NCI-H146 treated with DMSO at 0.1 percent for 48 hours (cell line): ENCODE measurements around the gene GMPS.
"Not testable (repeated sequence)": the region's sequence is repeated elsewhere in the genome, so short reads cannot be mapped to it uniquely, and the experiment has no call there.

ENCODE experiments used
- DNase-seq: peaks from one replicate; lab custom pipeline; 2025; ENCODE audit not compliant: unreplicated experiment; lab: John Stamatoyannopoulos, UW

Gene GMPS

GRCh38 chr3:155938409-155938808, 68.0 kb downstream of the GMPS start:
- DNase-seq, result no peak

- no peak for DNase-seq
Measured at GRCh38 chr3:155941354-155941753, 70.9 kb downstream of the GMPS start.

DNA sequence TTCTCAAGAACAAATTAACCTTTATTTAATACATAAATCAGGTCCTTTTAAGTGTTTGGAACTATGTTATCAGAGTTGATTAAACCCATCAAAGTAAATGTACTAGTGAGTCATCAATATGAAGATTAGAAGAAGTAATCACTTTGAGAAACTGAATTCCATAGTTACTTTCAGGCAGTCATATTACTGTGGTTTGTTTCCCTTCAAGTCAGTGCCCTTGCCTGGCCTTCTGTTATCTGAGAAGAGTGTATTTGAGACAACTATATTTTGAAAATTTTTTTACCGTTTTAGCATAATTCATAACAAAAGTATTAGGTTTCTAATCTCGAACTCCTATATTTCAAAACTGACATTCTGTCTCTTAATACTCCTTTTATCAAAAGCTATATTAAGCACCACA, 73.6 kb downstream of the GMPS start:
- DNase-seq, result no peak

DNA sequence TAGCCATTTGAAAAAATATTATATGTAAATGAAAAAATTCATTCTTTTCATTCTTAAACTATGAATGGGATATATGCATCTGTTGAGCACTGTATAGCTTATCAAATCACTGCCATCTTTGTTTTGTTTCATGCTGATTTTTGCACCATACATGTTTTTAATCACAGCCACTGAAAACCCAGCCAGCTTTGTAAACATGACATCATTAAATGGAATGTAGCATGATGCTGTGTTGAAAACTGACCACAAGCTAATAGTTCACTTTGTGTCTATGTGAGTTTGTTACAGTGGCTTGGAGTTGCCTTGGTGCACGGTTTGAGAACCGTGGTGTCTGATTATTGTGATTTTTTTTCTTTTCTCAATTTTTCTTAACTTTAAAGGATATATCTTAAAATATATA, 75.7 kb downstream of the GMPS start:
- DNase-seq, result no peak

DNA sequence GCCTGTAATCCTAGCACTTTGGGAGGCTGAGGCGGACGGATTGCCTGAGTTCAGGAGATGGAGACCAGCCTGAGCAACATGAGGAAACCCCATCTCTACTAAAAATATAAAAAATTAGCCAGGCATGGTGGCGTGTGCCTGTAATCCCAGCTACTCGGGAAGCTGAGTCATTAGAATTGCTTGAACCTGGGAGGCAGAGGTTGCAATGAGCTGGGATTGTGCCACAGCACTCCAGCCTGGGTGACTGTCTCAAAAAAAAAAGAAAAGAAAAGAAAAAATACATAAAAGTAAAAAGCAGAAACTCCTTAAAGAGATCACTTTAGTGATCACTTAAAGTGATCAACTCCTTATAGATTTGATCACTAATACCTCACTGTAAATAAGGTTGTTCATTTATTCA, 78.0 kb downstream of the GMPS start:
- no peak for DNase-seq

DNA sequence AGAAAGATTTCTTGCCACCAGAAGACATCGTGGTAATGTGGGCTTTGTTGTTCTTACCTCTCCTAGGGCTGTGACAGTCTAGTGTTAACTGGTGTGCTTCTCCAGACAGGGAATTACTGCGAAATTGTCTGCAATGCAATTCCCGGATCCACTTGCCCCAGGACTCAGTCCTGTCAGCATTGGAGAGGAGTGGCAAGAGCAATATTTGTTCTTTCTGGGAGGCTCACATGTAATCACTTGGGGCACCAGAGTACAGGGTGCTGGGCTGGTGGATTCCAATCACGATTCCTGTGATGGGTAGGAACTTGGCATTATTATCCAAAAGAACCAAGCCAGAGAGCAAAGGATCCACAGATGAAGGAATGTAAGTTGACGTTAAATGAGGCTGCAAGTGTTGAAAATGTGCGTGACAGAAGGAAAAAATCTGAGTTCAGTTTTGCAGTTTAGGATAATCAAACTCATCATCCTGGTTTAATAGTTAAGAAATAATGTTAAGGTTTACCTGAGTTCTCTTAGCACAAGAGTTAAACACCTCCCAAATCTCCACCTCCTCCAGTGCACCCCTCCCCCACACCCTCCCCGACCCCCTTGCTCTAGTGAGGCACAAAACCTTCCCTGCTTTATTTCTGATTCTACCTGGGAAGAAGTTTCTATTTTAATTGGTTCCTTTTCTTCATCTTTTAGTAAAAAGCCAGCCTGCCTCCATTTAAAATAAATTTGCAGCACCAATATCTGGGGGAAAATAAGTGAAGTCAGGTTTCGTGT, 79.2 kb downstream of the GMPS start:
- no peak for DNase-seq

GRCh38 chr3:155956508-155957411, 86.3 kb downstream of the GMPS start:
- no peak for DNase-seq

DNA sequence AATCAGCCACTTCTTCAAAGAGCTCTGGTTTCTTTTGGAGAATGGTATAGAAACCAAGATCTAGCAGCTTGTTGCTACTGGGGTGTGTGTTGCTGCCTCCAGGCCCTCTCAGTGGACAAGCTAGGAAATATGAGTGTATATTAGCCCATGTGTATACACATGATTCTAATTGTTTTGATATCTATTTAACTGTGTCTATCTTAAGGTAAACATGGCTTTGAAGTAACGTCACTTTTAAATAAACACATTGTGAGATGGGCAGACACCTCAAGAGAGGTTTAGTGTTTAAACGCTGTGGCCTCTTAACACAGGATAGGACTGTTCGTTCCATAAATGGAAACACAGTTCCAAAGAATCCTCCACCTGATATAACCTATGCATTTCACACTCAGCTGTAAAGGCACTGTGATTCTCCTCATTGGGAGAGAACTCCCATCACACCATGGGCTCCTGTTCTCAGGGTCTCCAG, 87.0 kb downstream of the GMPS start:
- DNase-seq, result no peak

GRCh38 chr3:155958676-155959075, 88.2 kb downstream of the GMPS start:
- no peak for DNase-seq

GRCh38 chr3:155960060-155960459, 89.6 kb downstream of the GMPS start:
- no peak for DNase-seq

- DNase-seq, result not testable (repeated sequence)
Measured at GRCh38 chr3:155961044-155961443, 90.6 kb downstream of the GMPS start.

DNA sequence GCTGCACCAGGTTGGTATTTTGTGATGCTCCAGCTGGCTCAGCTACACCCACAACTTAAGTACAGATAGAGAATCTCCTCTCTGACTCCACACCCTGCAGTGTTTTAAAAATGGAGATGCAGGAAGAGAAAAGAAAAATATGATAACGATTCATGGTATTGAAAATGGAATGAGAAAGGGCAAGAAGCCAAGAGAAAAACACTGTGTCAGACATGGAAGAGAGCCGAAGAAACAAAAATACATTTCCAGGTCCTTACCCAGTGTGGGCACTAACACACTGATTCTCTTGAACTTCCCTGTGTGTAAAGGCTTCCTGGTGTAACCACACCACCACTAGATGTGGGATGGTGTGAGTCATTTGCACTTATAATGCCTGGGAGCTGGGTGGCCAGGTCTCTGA, 93.1 kb downstream of the GMPS start:
- no peak for DNase-seq

GRCh38 chr3:155970398-155970797, 99.9 kb downstream of the GMPS start:
- no peak for DNase-seq

GRCh38 chr3:155972885-155973584, 102.6 kb downstream of the GMPS start:
- DNase-seq, result no peak

GRCh38 chr3:155978324-155978723, 107.9 kb downstream of the GMPS start:
- no peak for DNase-seq

- no peak for DNase-seq
Measured at GRCh38 chr3:155979746-155980145, 109.3 kb downstream of the GMPS start.

GRCh38 chr3:155981669-155982068, 111.2 kb downstream of the GMPS start:
- no peak for DNase-seq

GRCh38 chr3:155983834-155984474, 113.5 kb downstream of the GMPS start:
- no peak for DNase-seq

- no peak for DNase-seq
Measured at GRCh38 chr3:155984791-155985417, 114.5 kb downstream of the GMPS start.

GRCh38 chr3:155989536-155989935, 119.1 kb downstream of the GMPS start:
- no peak for DNase-seq

DNA sequence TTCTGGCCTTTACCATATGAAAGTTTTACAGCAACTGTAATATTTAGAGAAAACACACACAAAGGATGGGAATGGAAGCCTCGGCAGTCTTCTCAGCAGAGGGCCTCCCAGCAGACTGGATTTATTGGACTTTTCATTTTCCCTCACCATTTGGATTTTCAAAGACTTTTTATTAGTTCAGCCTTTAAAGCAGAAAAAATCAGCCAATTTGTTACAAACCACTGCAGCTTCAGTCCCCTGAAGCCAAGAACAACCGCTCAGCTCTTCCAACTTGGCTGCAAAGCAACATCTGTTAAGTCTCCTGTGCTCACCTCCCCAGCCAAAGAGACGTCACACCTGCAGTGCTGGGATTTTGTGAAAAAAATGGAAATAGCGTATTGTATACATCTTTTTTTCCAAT, 120.8 kb downstream of the GMPS start:
- no peak for DNase-seq
